CD8-positive, alpha-beta memory T cell (primary cell): ENCODE measurements around the gene MOB3A. TPM values are rescaled to one million over a fixed set of nuclear protein-coding genes. Genes with fewer than 3 reads are reported as not detected.
A peak's percentile ranks its signal among the peaks of the same experiment; 100 is the strongest.

Experiments
- CTCF ChIA-PET: fragments of 350-600 bp; sonication (Branson Sonifier 250); formaldehyde crosslinking; loops from one replicate; lab custom pipeline; 2021; ENCODE audit warnings: antibody characterized with exemption; lab: Charles Lee
- POLR2A ChIA-PET: fragments of 350-600 bp; sonication (Branson Sonifier 250); formaldehyde crosslinking; loops from one replicate; lab custom pipeline; 2021; ENCODE audit warnings: antibody characterized with exemption; lab: Charles Lee
- DNase-seq, 5 donors: peaks; one replicate each; pipeline versions ENCODE4 v3.0.0 to v3.0.0-alpha.2; 2020 to 2022; ENCODE audit warnings: mixed read lengths in 1 of 5
- H3K27ac ChIP-seq: one replicate; pipeline ENCODE4 v1.7.0; 2013; ENCODE audit warnings: low read depth, mild to moderate bottlenecking, low read length, moderate library complexity
- H3K27me3 ChIP-seq: 2 replicates; pipeline ENCODE4 v1.7.0; 2013; ENCODE audit warnings: low read length, mild to moderate bottlenecking; ENCODE audit not compliant: insufficient read depth, poor library complexity, severe bottlenecking
- H3K36me3 ChIP-seq: 2 replicates; pipeline ENCODE4 v1.7.0; 2013; ENCODE audit warnings: mild to moderate bottlenecking, low read length, moderate library complexity; ENCODE audit not compliant: insufficient read depth
- H3K4me1 ChIP-seq: 2 replicates; pipeline ENCODE4 v1.7.0; 2013; ENCODE audit warnings: mild to moderate bottlenecking, low read length, moderate library complexity; ENCODE audit not compliant: insufficient read depth
- H3K4me3 ChIP-seq: 2 replicates; pipeline ENCODE4 v1.7.0; 2013; ENCODE audit warnings: mild to moderate bottlenecking, low read length
- H3K9me3 ChIP-seq: 2 replicates; pipeline ENCODE4 v1.7.0; 2013; ENCODE audit warnings: mild to moderate bottlenecking, low read length
- H3K27ac Mint-ChIP-seq, 8 donors: one replicate each; pipeline ENCODE4 v1.8.0; 2020 to 2021; ENCODE audit warnings: mixed read lengths in 8 of 8, mild to moderate bottlenecking in 6 of 8, inconsistent platforms in 3 of 8, moderate library complexity in 3 of 8
- H3K27me3 Mint-ChIP-seq, 2 donors: one replicate each; pipeline ENCODE4 v1.8.0; 2020 to 2021; ENCODE audit warnings: mixed read lengths in 2 of 2, mild to moderate bottlenecking in 1 of 2, moderate library complexity in 1 of 2
- H3K36me3 Mint-ChIP-seq, 3 donors: one replicate each; pipeline ENCODE4 v1.8.0; 2020 to 2021; ENCODE audit warnings: mixed read lengths in 3 of 3, inconsistent platforms in 1 of 3, mild to moderate bottlenecking in 1 of 3
- H3K4me1 Mint-ChIP-seq, 3 donors: one replicate each; pipeline ENCODE4 v1.8.0; 2020 to 2021; ENCODE audit warnings: mixed read lengths in 3 of 3, inconsistent platforms in 1 of 3, mild to moderate bottlenecking in 1 of 3
- H3K4me3 Mint-ChIP-seq, 7 donors: one replicate each; pipeline ENCODE4 v1.8.0; 2020 to 2021; ENCODE audit warnings: mixed read lengths in 7 of 7, mild to moderate bottlenecking in 6 of 7, moderate library complexity in 4 of 7, inconsistent platforms in 2 of 7
- H3K9me3 Mint-ChIP-seq, 5 donors: one replicate each; pipeline ENCODE4 v1.8.0; 2020 to 2022; ENCODE audit warnings: mixed read lengths in 5 of 5, mild to moderate bottlenecking in 3 of 5, moderate library complexity in 2 of 5, inconsistent platforms in 1 of 5
- polyA plus RNA-seq: library from polyadenylated mRNA; unstranded; fragments of 300-500 nt; fragmentation: Illumina TruSeq; gene quantifications from one replicate; pipeline ENCODE4 v1.2.3, GENCODE V29; 2021
- total RNA-seq, 2 experiments: library from RNA; stranded (reverse); gene quantifications; one replicate each; pipeline ENCODE4 v1.2.3, GENCODE V29; 2021

MOB3A gene
- total and polyA plus RNA-seq, 3 experiments from 2014 or later: 106 to 188 (median 171) TPM

- H3K9me3 Mint-ChIP-seq: no peaks in the 10 kb centered on the region
- H3K4me1 Mint-ChIP-seq: peaks cover 26 to 63% (median 28%) of the 10 kb centered on the region in 3 donors
- peaks cover 65% of the 10 kb centered on the region for H3K4me1 ChIP-seq
- POLR2A ChIA-PET: interaction anchor here (0.6 to 2.0 kb wide), 7 partner anchors 9 to 194 kb away, joined by 3 to 17 read pairs (median 4); no protein-coding TSS in a partner anchor
- H3K4me3 ChIP-seq: peak within 1 kb of the TSS; percentile 98
- H3K36me3 ChIP-seq: no peaks in the 10 kb centered on the region
- H3K27me3 ChIP-seq: no peaks in the 10 kb centered on the region
- no peaks in the 10 kb centered on the region for H3K9me3 ChIP-seq
- H3K36me3 Mint-ChIP-seq: peaks cover 0 to 21% (median 0%) of the 10 kb centered on the region in 3 donors
- peak within 1 kb of the TSS; percentile 86 to 95 (median 88) for H3K4me3 Mint-ChIP-seq
- CTCF ChIA-PET: interaction anchor here (0.9 to 3.0 kb wide), 9 partner anchors 9 to 184 kb away, joined by 3 to 19 read pairs (median 6); no protein-coding TSS in a partner anchor
- H3K27me3 Mint-ChIP-seq: peaks cover 0 to 2% of the 10 kb centered on the region in 2 donors
- H3K27ac ChIP-seq: peak within 1 kb of the TSS; percentile 88
- peak; percentile 90 to 97 (median 94) for DNase-seq
- peak within 1 kb of the TSS; percentile 92 to 99 (median 97) for H3K27ac Mint-ChIP-seq
These were observed 44.9 kb downstream of the MOB3A start, which contains the start of gene MKNK2 for GRCh38 chr19:2050991-2051772. Gene MKNK2 (minus strand): TSS chr19:2051244. CDS start chr19:2050851, 393 bp downstream.

- CTCF ChIA-PET: interaction anchor here (0.7 to 2.7 kb wide), 2 partner anchors 8 to 17 kb away, joined by 3 to 6 read pairs; no protein-coding TSS in a partner anchor
- H3K4me1 ChIP-seq: peaks cover 58% of the 10 kb centered on the region
- H3K4me1 Mint-ChIP-seq: peaks cover 23 to 58% (median 25%) of the 10 kb centered on the region in 3 donors
These were observed 45.7 kb downstream of the MOB3A start for GRCh38 chr19:2050349-2050990.

GRCh38 chr19:2049741-2050348 is 46.3 kb downstream of the MOB3A start:
- peak; percentile 34 to 78 (median 65) for DNase-seq
- H3K9me3 ChIP-seq: no peaks in the 10 kb centered on the region
- H3K4me1 ChIP-seq: peaks cover 59% of the 10 kb centered on the region
- H3K4me3 ChIP-seq: peak overlapping the region; percentile 98
- Mint-ChIP-seq H3K9me3 (no peaks in the 10 kb centered on the region), H3K27ac (peak overlapping the region; percentile 73 to 94 (median 88)), H3K4me1 (peaks cover 20 to 57% (median 23%) of the 10 kb centered on the region in 3 donors), H3K4me3 (peak overlapping the region; percentile 86 to 95 (median 88)), H3K27me3 (peaks cover 0 to 2% of the 10 kb centered on the region in 2 donors), H3K36me3 (peaks cover 0 to 33% (median 0%) of the 10 kb centered on the region in 3 donors)
- no peaks in the 10 kb centered on the region for H3K27me3 ChIP-seq
- peaks cover 5% of the 10 kb centered on the region for H3K36me3 ChIP-seq
- POLR2A ChIA-PET: interaction anchor here (0.5 to 1.7 kb wide), 6 partner anchors 8 to 120 kb away, joined by 3 to 6 read pairs (median 4); no protein-coding TSS in a partner anchor
- CTCF ChIA-PET: interaction anchor here (0.7 to 2.7 kb wide), 5 partner anchors 8 to 120 kb away, joined by 3 to 6 read pairs (median 3); no protein-coding TSS in a partner anchor
- peak overlapping the region; percentile 88 for H3K27ac ChIP-seq

More at GRCh38 chr19:2050349-2050990, 45.7 kb downstream of the MOB3A start:
- no peak for DNase-seq
- Mint-ChIP-seq H3K9me3 (no peaks in the 10 kb centered on the region), H3K27me3 (peaks cover 0 to 2% of the 10 kb centered on the region in 2 donors), H3K4me3 (peak overlapping the region; percentile 86 to 95 (median 88)), H3K36me3 (peaks cover 0 to 26% (median 0%) of the 10 kb centered on the region in 3 donors), H3K27ac (peak overlapping the region in 7 of 8 donors; percentile 21 to 94 (median 86))
- Histone ChIP-seq H3K9me3 (no peaks in the 10 kb centered on the region), H3K27ac (peak overlapping the region; percentile 88), H3K36me3 (peaks cover 5% of the 10 kb centered on the region), H3K4me3 (peak overlapping the region; percentile 98), H3K27me3 (no peaks in the 10 kb centered on the region)
- POLR2A ChIA-PET: interaction anchor here (0.5 to 1.7 kb wide), 6 partner anchors 8 to 120 kb away, joined by 3 to 6 read pairs (median 4); no protein-coding TSS in a partner anchor

GRCh38 chr19:2048959-2049740 is 47.0 kb downstream of the MOB3A start:
- no peak for DNase-seq

GRCh38 chr19:2048104-2048958 is 47.8 kb downstream of the MOB3A start:
- DNase-seq: no peak
- Mint-ChIP-seq H3K9me3 (no peaks in the 10 kb centered on the region), H3K4me1 (peaks cover 23 to 62% (median 30%) of the 10 kb centered on the region in 3 donors), H3K27me3 (peaks cover 0 to 3% of the 10 kb centered on the region in 2 donors), H3K4me3 (peak overlapping the region in 6 of 7 donors; percentile 64 to 89 (median 86)), H3K27ac (peak overlapping the region in 6 of 8 donors; percentile 38 to 89 (median 70)), H3K36me3 (peaks cover 0 to 41% (median 0%) of the 10 kb centered on the region in 3 donors)
- no peaks in the 10 kb centered on the region for H3K9me3 ChIP-seq
- peak overlapping the region; percentile 88 for H3K27ac ChIP-seq
- no peaks in the 10 kb centered on the region for H3K27me3 ChIP-seq
- ChIA-PET POLR2A (interaction anchor here (0.6 to 1.2 kb wide), 2 partner anchors 10 to 11 kb away, joined by 5 to 7 read pairs; no protein-coding TSS in a partner anchor), CTCF (interaction anchor here (1.0 to 2.7 kb wide), 6 partner anchors 12 to 118 kb away, joined by 3 to 6 read pairs (median 4); no protein-coding TSS in a partner anchor)
- H3K36me3 ChIP-seq: peaks cover 8% of the 10 kb centered on the region
- peaks cover 72% of the 10 kb centered on the region for H3K4me1 ChIP-seq
- H3K4me3 ChIP-seq: peak overlapping the region; percentile 98

More at GRCh38 chr19:2048959-2049740, 47.0 kb downstream of the MOB3A start:
- ChIA-PET CTCF (interaction anchor here (1.0 to 2.7 kb wide), 6 partner anchors 11 to 119 kb away, joined by 3 to 6 read pairs (median 4); no protein-coding TSS in a partner anchor), POLR2A (interaction anchor here (0.6 to 1.7 kb wide), 6 partner anchors 7 to 106 kb away, joined by 3 to 6 read pairs (median 5); no protein-coding TSS in a partner anchor)
- H3K4me1 Mint-ChIP-seq: peaks cover 19 to 57% (median 24%) of the 10 kb centered on the region in 3 donors
- H3K36me3 Mint-ChIP-seq: peaks cover 0 to 35% (median 0%) of the 10 kb centered on the region in 3 donors
- H3K4me3 Mint-ChIP-seq: peak overlapping the region; percentile 86 to 95 (median 88)
- no peaks in the 10 kb centered on the region for H3K9me3 Mint-ChIP-seq
- Histone ChIP-seq H3K27me3 (no peaks in the 10 kb centered on the region), H3K27ac (peak overlapping the region; percentile 88), H3K4me1 (peaks cover 66% of the 10 kb centered on the region), H3K9me3 (no peaks in the 10 kb centered on the region), H3K36me3 (peaks cover 5% of the 10 kb centered on the region), H3K4me3 (peak overlapping the region; percentile 98)
- H3K27me3 Mint-ChIP-seq: peaks cover 0 to 3% of the 10 kb centered on the region in 2 donors
- peak overlapping the region in 7 of 8 donors; percentile 76 to 94 (median 89) for H3K27ac Mint-ChIP-seq
